GM12872 (cell line): ENCODE data around the gene CATSPERZ.

Source experiments
- CTCF ChIP-seq: IDR thresholded peaks from 3 replicates; pipeline ENCODE4 v1.5.1; 2011; ENCODE audit warnings: low read depth, mild to moderate bottlenecking, low read length, moderate library complexity; ENCODE audit not compliant: insufficient read depth

CATSPERZ gene

GRCh38 chr11:64318766-64319761, 18.9 kb downstream of the CATSPERZ start:
- no peak for TF ChIP-seq CTCF

GRCh38 chr11:64320556-64320955, 20.4 kb downstream of the CATSPERZ start:
- TF ChIP-seq CTCF: no peak

- TF ChIP-seq CTCF: no peak
Observed at GRCh38 chr11:64321026-64321425, 20.9 kb downstream of the CATSPERZ start.

- no peak for TF ChIP-seq CTCF
Observed at GRCh38 chr11:64321533-64321932, 21.4 kb downstream of the CATSPERZ start.

- TF ChIP-seq CTCF: no peak
Observed at GRCh38 chr11:64322925-64323260, 22.7 kb downstream of the CATSPERZ start.

GRCh38 chr11:64323373-64323772, 23.2 kb downstream of the CATSPERZ start:
- no peak for TF ChIP-seq CTCF

GRCh38 chr11:64324692-64325469, 24.7 kb downstream of the CATSPERZ start:
- no peak for TF ChIP-seq CTCF
